ENCODE data around the gene TFB2M.

The TFB2M gene

DNA sequence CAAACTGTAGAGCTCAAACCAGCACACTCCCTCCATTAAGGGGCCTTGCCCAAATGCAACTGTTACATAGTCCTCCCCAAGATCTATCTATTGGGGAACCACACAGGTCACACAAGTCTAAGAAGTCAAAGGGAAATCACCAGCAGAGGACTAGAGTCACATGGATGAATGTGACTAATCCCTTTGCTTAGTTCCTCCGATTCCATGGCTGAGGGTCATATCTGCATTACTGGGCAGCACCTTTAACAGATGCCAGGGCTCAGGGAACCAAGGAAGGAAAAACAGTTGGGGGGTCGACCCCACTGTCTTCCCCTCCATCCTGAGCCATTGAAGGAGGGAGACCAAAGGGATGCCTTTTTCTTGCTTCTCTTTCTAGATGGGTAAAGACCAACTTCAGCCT is 35.6 kb downstream of the TFB2M start:
- H3K4me3 ChIP-seq (ENCODE audit: low read depth, low read length): no peak overlapping the region
- no peak for DNase-seq (ENCODE audit: low read depth, low spot score)
- TF ChIP-seq, protein P1, sequence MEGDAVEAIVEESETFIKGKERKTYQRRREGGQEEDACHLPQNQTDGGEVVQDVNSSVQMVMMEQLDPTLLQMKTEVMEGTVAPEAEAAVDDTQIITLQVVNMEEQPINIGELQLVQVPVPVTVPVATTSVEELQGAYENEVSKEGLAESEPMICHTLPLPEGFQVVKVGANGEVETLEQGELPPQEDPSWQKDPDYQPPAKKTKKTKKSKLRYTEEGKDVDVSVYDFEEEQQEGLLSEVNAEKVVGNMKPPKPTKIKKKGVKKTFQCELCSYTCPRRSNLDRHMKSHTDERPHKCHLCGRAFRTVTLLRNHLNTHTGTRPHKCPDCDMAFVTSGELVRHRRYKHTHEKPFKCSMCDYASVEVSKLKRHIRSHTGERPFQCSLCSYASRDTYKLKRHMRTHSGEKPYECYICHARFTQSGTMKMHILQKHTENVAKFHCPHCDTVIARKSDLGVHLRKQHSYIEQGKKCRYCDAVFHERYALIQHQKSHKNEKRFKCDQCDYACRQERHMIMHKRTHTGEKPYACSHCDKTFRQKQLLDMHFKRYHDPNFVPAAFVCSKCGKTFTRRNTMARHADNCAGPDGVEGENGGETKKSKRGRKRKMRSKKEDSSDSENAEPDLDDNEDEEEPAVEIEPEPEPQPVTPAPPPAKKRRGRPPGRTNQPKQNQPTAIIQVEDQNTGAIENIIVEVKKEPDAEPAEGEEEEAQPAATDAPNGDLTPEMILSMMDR (IDR thresholded peaks at IDR 0.05; ENCODE audit: low read depth, low read length): no peak
- in situ Hi-C loops (cut with HindIII; ENCODE audit: low sequenced_read_pairs): no loop called here

GRCh38 chr1:246528933-246529731 is 36.9 kb downstream of the TFB2M start:
- in situ Hi-C loops (cut with HindIII; ENCODE audit: low sequenced_read_pairs): no loop called here
- DNase-seq (ENCODE audit: low read depth, low spot score): no peak
- no peak overlapping the region for H3K4me3 ChIP-seq (ENCODE audit: low read depth, low read length)
- TF ChIP-seq, protein P1 (IDR thresholded peaks at IDR 0.05; ENCODE audit: low read depth, low read length): no peak

GRCh38 chr1:246527402-246528088 is 38.5 kb downstream of the TFB2M start:
- TF ChIP-seq, protein P1 (IDR thresholded peaks at IDR 0.05; ENCODE audit: low read depth, low read length): no peak
- in situ Hi-C loops (cut with HindIII; ENCODE audit: low sequenced_read_pairs): no loop called here
- no peak for DNase-seq (ENCODE audit: low read depth, low spot score)
- no peak overlapping the region for H3K4me3 ChIP-seq (ENCODE audit: low read depth, low read length)

DNA sequence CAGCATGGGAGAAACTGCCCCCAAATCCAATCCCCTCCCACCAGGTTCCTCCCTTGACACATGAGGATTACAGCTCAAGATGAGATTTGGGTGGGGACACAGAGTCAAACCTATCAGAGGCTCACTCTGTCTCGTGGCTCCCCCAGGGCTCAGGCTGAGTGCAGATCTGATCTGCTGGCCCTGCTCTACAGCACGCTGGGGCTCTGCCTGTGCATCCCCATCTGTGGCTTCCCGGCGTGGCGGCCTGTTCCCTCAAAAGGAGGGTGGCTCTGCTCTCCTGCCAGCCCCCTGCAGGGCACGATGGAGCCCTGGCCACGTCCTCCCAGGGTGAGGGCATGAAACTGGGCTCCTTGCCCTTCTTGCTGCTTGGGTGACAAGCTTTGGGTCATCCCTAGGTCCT is 39.1 kb downstream of the TFB2M start:
- no peak for DNase-seq (ENCODE audit: low read depth, low spot score)
- H3K4me3 ChIP-seq (ENCODE audit: low read depth, low read length): no peak overlapping the region
- TF ChIP-seq, protein P1 (IDR thresholded peaks at IDR 0.05; ENCODE audit: low read depth, low read length): no peak
- in situ Hi-C loops (cut with HindIII; ENCODE audit: low sequenced_read_pairs): no loop called here

- in situ Hi-C loops (cut with HindIII; ENCODE audit: low sequenced_read_pairs): no loop called here
- TF ChIP-seq, protein P1 (IDR thresholded peaks at IDR 0.05; ENCODE audit: low read depth, low read length): no peak
- DNase-seq (ENCODE audit: low read depth, low spot score): no peak
- no peak overlapping the region for H3K4me3 ChIP-seq (ENCODE audit: low read depth, low read length)
Measured at GRCh38 chr1:246526380-246526779, 39.7 kb downstream of the TFB2M start.

GRCh38 chr1:246519514-246519913 is 46.5 kb downstream of the TFB2M start:
- no peak for DNase-seq (ENCODE audit: low read depth, low spot score)

More at GRCh38 chr1:246519514-246519913, 46.5 kb downstream of the TFB2M start:
- H3K4me3 ChIP-seq (ENCODE audit: low read depth, low read length): no peak overlapping the region
- TF ChIP-seq, protein P1 (IDR thresholded peaks at IDR 0.05; ENCODE audit: low read depth, low read length): no peak
- in situ Hi-C loops (cut with HindIII; ENCODE audit: low sequenced_read_pairs): no loop called here

All from astrocyte of the spinal cord (primary cell).